Activated naive CD8-positive, alpha-beta T cell treated with anti-CD3 and anti-CD28 coated beads for 36 hours (primary cell): ENCODE measurements around the gene CAPN8. TPM values are rescaled to one million over a fixed set of nuclear protein-coding genes. Genes with fewer than 3 reads are reported as not detected.

Experiments used
- DNase-seq: peaks from one replicate; pipeline ENCODE4 v3.0.0; 2021
- H3K27ac Mint-ChIP-seq: one replicate; pipeline ENCODE4 v1.8.0; 2022; ENCODE audit warnings: mild to moderate bottlenecking, moderate library complexity, mixed read lengths
- H3K27me3 Mint-ChIP-seq: one replicate; pipeline ENCODE4 v1.8.0; 2022; ENCODE audit warnings: mild to moderate bottlenecking, mixed read lengths
- H3K36me3 Mint-ChIP-seq: one replicate; pipeline ENCODE4 v1.8.0; 2021; ENCODE audit warnings: mild to moderate bottlenecking, mixed read lengths
- H3K4me1 Mint-ChIP-seq: one replicate; pipeline ENCODE4 v1.8.0; 2021; ENCODE audit warnings: mixed read lengths
- H3K4me3 Mint-ChIP-seq: one replicate; pipeline ENCODE4 v1.8.0; 2022; ENCODE audit warnings: mild to moderate bottlenecking, moderate library complexity, mixed read lengths
- H3K9me3 Mint-ChIP-seq: one replicate; pipeline ENCODE4 v1.8.0; 2022; ENCODE audit warnings: mixed read lengths
- total RNA-seq, 2 experiments: library from RNA; stranded (reverse); gene quantifications; one replicate each; pipeline ENCODE4 v1.2.3, GENCODE V29; 2021

CAPN8 gene
- total RNA-seq, 2 experiments from 2014 or later: not detected

GRCh38 chr1:223621312-223621734 lies 44.2 kb downstream of the CAPN8 start:
- peaks cover 2% of the 10 kb centered on the region for H3K27me3 Mint-ChIP-seq
- H3K4me3 Mint-ChIP-seq: no peak overlapping the region
- H3K9me3 Mint-ChIP-seq: no peaks in the 10 kb centered on the region
- DNase-seq: no peak
- H3K27ac Mint-ChIP-seq: no peak overlapping the region
- no peaks in the 10 kb centered on the region for H3K36me3 Mint-ChIP-seq
- H3K4me1 Mint-ChIP-seq: no peaks in the 10 kb centered on the region

GRCh38 chr1:223620297-223620897 lies 45.1 kb downstream of the CAPN8 start:
- H3K9me3 Mint-ChIP-seq: no peaks in the 10 kb centered on the region
- no peaks in the 10 kb centered on the region for H3K4me1 Mint-ChIP-seq
- no peaks in the 10 kb centered on the region for H3K36me3 Mint-ChIP-seq
- no peak overlapping the region for H3K27ac Mint-ChIP-seq
- DNase-seq: no peak
- peaks cover 2% of the 10 kb centered on the region for H3K27me3 Mint-ChIP-seq
- no peak overlapping the region for H3K4me3 Mint-ChIP-seq

- H3K4me3 Mint-ChIP-seq: no peak overlapping the region
- H3K36me3 Mint-ChIP-seq: no peaks in the 10 kb centered on the region
- DNase-seq: no peak
- no peak overlapping the region for H3K27ac Mint-ChIP-seq
- H3K4me1 Mint-ChIP-seq: no peaks in the 10 kb centered on the region
- H3K9me3 Mint-ChIP-seq: no peaks in the 10 kb centered on the region
- peaks cover 2% of the 10 kb centered on the region for H3K27me3 Mint-ChIP-seq
These were observed 46.8 kb downstream of the CAPN8 start for GRCh38 chr1:223618680-223619079.

GRCh38 chr1:223617323-223618070 lies 48.0 kb downstream of the CAPN8 start:
- Mint-ChIP-seq H3K27me3 (no peaks in the 10 kb centered on the region), H3K4me1 (no peaks in the 10 kb centered on the region), H3K27ac (no peak overlapping the region), H3K36me3 (no peaks in the 10 kb centered on the region), H3K9me3 (no peaks in the 10 kb centered on the region), H3K4me3 (no peak overlapping the region)
- no peak for DNase-seq

GRCh38 chr1:223616586-223616985 lies 48.9 kb downstream of the CAPN8 start:
- Mint-ChIP-seq H3K36me3 (no peaks in the 10 kb centered on the region), H3K9me3 (no peaks in the 10 kb centered on the region), H3K4me1 (no peaks in the 10 kb centered on the region), H3K27ac (no peak overlapping the region), H3K27me3 (no peaks in the 10 kb centered on the region), H3K4me3 (no peak overlapping the region)
- DNase-seq: no peak

- no peak overlapping the region for H3K4me3 Mint-ChIP-seq
- H3K9me3 Mint-ChIP-seq: no peaks in the 10 kb centered on the region
These were observed 53.6 kb downstream of the CAPN8 start for GRCh38 chr1:223611936-223612335.

GRCh38 chr1:223609977-223610376 lies 55.5 kb downstream of the CAPN8 start:
- Mint-ChIP-seq H3K4me1 (no peaks in the 10 kb centered on the region), H3K9me3 (no peaks in the 10 kb centered on the region)
- no peak for DNase-seq

More at GRCh38 chr1:223611936-223612335, 53.6 kb downstream of the CAPN8 start:
- H3K27ac Mint-ChIP-seq: no peak overlapping the region
- DNase-seq: no peak
- no peaks in the 10 kb centered on the region for H3K4me1 Mint-ChIP-seq
- no peaks in the 10 kb centered on the region for H3K36me3 Mint-ChIP-seq
- no peaks in the 10 kb centered on the region for H3K27me3 Mint-ChIP-seq

GRCh38 chr1:223609066-223609465 lies 56.4 kb downstream of the CAPN8 start:
- Mint-ChIP-seq H3K36me3 (no peaks in the 10 kb centered on the region), H3K27me3 (no peaks in the 10 kb centered on the region), H3K27ac (no peak overlapping the region)

More at GRCh38 chr1:223609977-223610376, 55.5 kb downstream of the CAPN8 start:
- Mint-ChIP-seq H3K4me3 (no peak overlapping the region), H3K36me3 (no peaks in the 10 kb centered on the region), H3K27ac (no peak overlapping the region), H3K27me3 (no peaks in the 10 kb centered on the region)

GRCh38 chr1:223558512-223558911 lies 107.0 kb downstream of the CAPN8 start:
- no peaks in the 10 kb centered on the region for H3K27me3 Mint-ChIP-seq
- H3K27ac Mint-ChIP-seq: no peak overlapping the region
- no peaks in the 10 kb centered on the region for H3K9me3 Mint-ChIP-seq
- no peaks in the 10 kb centered on the region for H3K36me3 Mint-ChIP-seq
- no peak for DNase-seq
- no peaks in the 10 kb centered on the region for H3K4me1 Mint-ChIP-seq
- H3K4me3 Mint-ChIP-seq: no peak overlapping the region

More at GRCh38 chr1:223609066-223609465, 56.4 kb downstream of the CAPN8 start:
- Mint-ChIP-seq H3K9me3 (no peaks in the 10 kb centered on the region), H3K4me1 (no peaks in the 10 kb centered on the region), H3K4me3 (no peak overlapping the region)
- no peak for DNase-seq

- H3K4me3 Mint-ChIP-seq: no peak overlapping the region
- H3K27me3 Mint-ChIP-seq: no peaks in the 10 kb centered on the region
- no peaks in the 10 kb centered on the region for H3K36me3 Mint-ChIP-seq
- H3K9me3 Mint-ChIP-seq: no peaks in the 10 kb centered on the region
- H3K27ac Mint-ChIP-seq: no peak overlapping the region
- no peaks in the 10 kb centered on the region for H3K4me1 Mint-ChIP-seq
- no peak for DNase-seq
These were observed 108.4 kb downstream of the CAPN8 start for GRCh38 chr1:223557130-223557475.

- H3K4me3 Mint-ChIP-seq: no peak overlapping the region
- DNase-seq: peak; percentile 38
- H3K27ac Mint-ChIP-seq: no peak overlapping the region
- H3K36me3 Mint-ChIP-seq: no peaks in the 10 kb centered on the region
- H3K9me3 Mint-ChIP-seq: no peaks in the 10 kb centered on the region
- no peaks in the 10 kb centered on the region for H3K4me1 Mint-ChIP-seq
- H3K27me3 Mint-ChIP-seq: no peaks in the 10 kb centered on the region
These were observed 108.9 kb downstream of the CAPN8 start for GRCh38 chr1:223556414-223557129.

GRCh38 chr1:223553957-223554356 lies 111.5 kb downstream of the CAPN8 start:
- no peaks in the 10 kb centered on the region for H3K9me3 Mint-ChIP-seq
- peaks cover 5% of the 10 kb centered on the region for H3K27me3 Mint-ChIP-seq
- no peaks in the 10 kb centered on the region for H3K36me3 Mint-ChIP-seq
- H3K4me1 Mint-ChIP-seq: no peaks in the 10 kb centered on the region
- no peak overlapping the region for H3K4me3 Mint-ChIP-seq
- H3K27ac Mint-ChIP-seq: no peak overlapping the region
- no peak for DNase-seq

- peaks cover 8% of the 10 kb centered on the region for H3K9me3 Mint-ChIP-seq
- no peaks in the 10 kb centered on the region for H3K4me1 Mint-ChIP-seq
- H3K27ac Mint-ChIP-seq: no peak overlapping the region
- no peak for DNase-seq
- no peak overlapping the region for H3K4me3 Mint-ChIP-seq
- H3K27me3 Mint-ChIP-seq: peaks cover 8% of the 10 kb centered on the region
- peaks cover 3% of the 10 kb centered on the region for H3K36me3 Mint-ChIP-seq
These were observed 113.9 kb downstream of the CAPN8 start for GRCh38 chr1:223551610-223552009.

- Mint-ChIP-seq H3K36me3 (peaks cover 3% of the 10 kb centered on the region), H3K4me1 (no peaks in the 10 kb centered on the region), H3K4me3 (no peak overlapping the region), H3K9me3 (peaks cover 8% of the 10 kb centered on the region), H3K27ac (no peak overlapping the region), H3K27me3 (peaks cover 8% of the 10 kb centered on the region)
- DNase-seq: no peak
These were observed 115.8 kb downstream of the CAPN8 start for GRCh38 chr1:223549740-223550139.

- H3K4me3 Mint-ChIP-seq: no peak overlapping the region
- H3K9me3 Mint-ChIP-seq: peaks cover 8% of the 10 kb centered on the region
- H3K4me1 Mint-ChIP-seq: no peaks in the 10 kb centered on the region
- peaks cover 3% of the 10 kb centered on the region for H3K36me3 Mint-ChIP-seq
- DNase-seq: no peak
- no peak overlapping the region for H3K27ac Mint-ChIP-seq
- H3K27me3 Mint-ChIP-seq: peaks cover 8% of the 10 kb centered on the region
These were observed 118.0 kb downstream of the CAPN8 start for GRCh38 chr1:223547316-223548114.
